Neural cell (in vitro differentiated cells): ENCODE measurements around the gene NR1H4. TPM values are rescaled to one million over a fixed set of nuclear protein-coding genes. Genes with fewer than 3 reads are reported as not detected.

Experiments
- H2AFZ ChIP-seq: fragments of 200-600, 300-800 bp; sonication (generic), shearing (Covaris generic); 2 replicates; pipeline ENCODE4 v1.6.0; 2014; ENCODE audit warnings: low read depth, mild to moderate bottlenecking, antibody characterized with exemption, low read length, moderate library complexity
- H3F3A ChIP-seq: fragments of 200-600 bp; shearing (Covaris generic); 2 replicates; pipeline ENCODE4 v1.6.1; 2016; ENCODE audit warnings: mild to moderate bottlenecking, moderate library complexity, mixed read lengths, antibody characterized with exemption, low read length; ENCODE audit not compliant: insufficient read depth, poor library complexity, severe bottlenecking
- H3K27ac ChIP-seq: fragments of 200-600, 300-800 bp; sonication (generic), shearing (Covaris generic); 2 replicates; pipeline ENCODE4 v1.5.1; 2014; ENCODE audit warnings: mild to moderate bottlenecking, low read length, moderate library complexity
- H3K27me3 ChIP-seq: fragments of 300-800, 200-600 bp; sonication (generic), shearing (Covaris generic); 2 replicates; pipeline ENCODE4 v1.6.0; 2014; ENCODE audit warnings: mild to moderate bottlenecking, low read depth, low read length, moderate library complexity; ENCODE audit not compliant: insufficient read depth
- H3K36me3 ChIP-seq: fragments of 300-800, 200-600 bp; sonication (generic), shearing (Covaris generic); 2 replicates; pipeline ENCODE4 v1.5.1; 2014; ENCODE audit warnings: mild to moderate bottlenecking, antibody characterized with exemption, low read length, moderate library complexity; ENCODE audit not compliant: insufficient read depth
- H3K4me2 ChIP-seq: fragments of 300-800, 200-600 bp; sonication (generic), shearing (Covaris generic); 2 replicates; pipeline ENCODE4 v1.6.0; 2014; ENCODE audit warnings: mild to moderate bottlenecking, low read length
- H3K4me3 ChIP-seq: fragments of 300-800, 200-600 bp; sonication (generic), shearing (Covaris generic); 2 replicates; pipeline ENCODE4 v1.5.1; 2014; ENCODE audit warnings: mild to moderate bottlenecking, low read length, moderate library complexity
- H3K79me2 ChIP-seq: fragments of 200-600 bp; shearing (Covaris generic); replicated peaks from 2 replicates; pipeline ENCODE4 v1.6.0; 2014; ENCODE audit warnings: mild to moderate bottlenecking, low read length, moderate library complexity; ENCODE audit not compliant: insufficient read depth
- H3K9ac ChIP-seq: fragments of 300-800, 200-600 bp; sonication (generic), shearing (Covaris generic); 2 replicates; pipeline ENCODE4 v1.6.1; 2016; ENCODE audit warnings: mild to moderate bottlenecking, low read length, mixed read lengths
- H3K9me2 ChIP-seq: fragments of 200-600 bp; shearing (Covaris generic); 2 replicates; pipeline ENCODE4 v1.6.1; 2016; ENCODE audit warnings: mild to moderate bottlenecking, low read length, mixed read lengths; ENCODE audit not compliant: insufficient read depth
- H3K9me3 ChIP-seq: fragments of 200-600, 300-800 bp; sonication (generic), shearing (Covaris generic); 2 replicates; pipeline ENCODE4 v1.6.1; 2016; ENCODE audit warnings: mild to moderate bottlenecking, mixed run types, low read length, moderate library complexity, mixed read lengths
- H4K20me1 ChIP-seq: fragments of 200-600 bp; shearing (Covaris generic); 2 replicates; pipeline ENCODE4 v1.6.1; 2016; ENCODE audit warnings: mild to moderate bottlenecking, mixed run types; ENCODE audit not compliant: insufficient read depth
- EP300 ChIP-seq: fragments of 450-650 bp; conservative IDR thresholded peaks from 2 replicates; pipeline ENCODE4 v1.6.1; 2014; ENCODE audit warnings: antibody characterized with exemption, mild to moderate bottlenecking, moderate library complexity; ENCODE audit not compliant: poor library complexity, severe bottlenecking
- EZH2 ChIP-seq: fragments of 200-600, 300-800 bp; shearing (Covaris generic), sonication (generic); IDR thresholded peaks from 2 replicates; pipeline ENCODE4 v1.6.1; 2014; ENCODE audit warnings: antibody characterized with exemption, low read length, borderline replicate concordance, mild to moderate bottlenecking; ENCODE audit not compliant: insufficient read depth, poor library complexity, severe bottlenecking
- MXI1 ChIP-seq: fragments of 450-650 bp; conservative IDR thresholded peaks from 2 replicates; pipeline ENCODE4 v1.6.1; 2014; ENCODE audit warnings: antibody characterized with exemption, mild to moderate bottlenecking; ENCODE audit not compliant: poor library complexity, severe bottlenecking
- POLR2AphosphoS5 ChIP-seq: IDR thresholded peaks from 2 replicates; pipeline ENCODE4 v1.6.1; 2012
- RAD21 ChIP-seq: fragments of 450-650 bp; conservative IDR thresholded peaks from 2 replicates; pipeline ENCODE4 v1.6.1; 2014; ENCODE audit warnings: antibody characterized with exemption, mild to moderate bottlenecking, moderate library complexity
- REST ChIP-seq: IDR thresholded peaks from 2 replicates; pipeline ENCODE4 v1.6.1; 2012; ENCODE audit warnings: borderline replicate concordance
- SMC3 ChIP-seq: fragments of 450-650 bp; conservative IDR thresholded peaks from 2 replicates; pipeline ENCODE4 v1.6.1; 2014; ENCODE audit warnings: antibody characterized with exemption, mild to moderate bottlenecking, moderate library complexity; ENCODE audit not compliant: poor library complexity
- TAF1 ChIP-seq: IDR thresholded peaks from 2 replicates; pipeline ENCODE4 v1.6.1; 2012; ENCODE audit warnings: low read depth
- polyA plus RNA-seq: library from polyadenylated mRNA; depleted of rRNA; stranded (reverse); fragments of >200 nt; gene quantifications from 2 replicates; pipeline ENCODE4 v1.2.3, GENCODE V29; 2014
- TF ChIP-seq, protein P1 (sequence below): fragments of 450-650 bp; IDR thresholded peaks from 2 replicates; pipeline ENCODE4 v1.5.1; 2014; ENCODE audit warnings: antibody characterized with exemption, mild to moderate bottlenecking, moderate library complexity; ENCODE audit not compliant: poor library complexity, severe bottlenecking

The NR1H4 gene
- polyA plus RNA-seq, 1 donor from 2014 or later, result not detected

GRCh38 chr12:100534625-100535227 is 61.1 kb downstream of the NR1H4 start:
- TF ChIP-seq EP300 (no peak), TAF1 (no peak), SMC3 (no peak)
- H3K27me3 ChIP-seq, result no peaks in the 10 kb centered on the region
- H2AFZ ChIP-seq, result no peak overlapping the region
- no peak overlapping the region for H3K4me2 ChIP-seq
- H3K4me3 ChIP-seq, result no peak overlapping the region
- no peaks in the 10 kb centered on the region for H4K20me1 ChIP-seq
- no peaks in the 10 kb centered on the region for H3K79me2 ChIP-seq
- H3K9me2 ChIP-seq, result no peaks in the 10 kb centered on the region
- no peaks in the 10 kb centered on the region for H3F3A ChIP-seq
- no peak overlapping the region for H3K9ac ChIP-seq
- no peak overlapping the region for H3K27ac ChIP-seq
- H3K36me3 ChIP-seq, result no peaks in the 10 kb centered on the region
- H3K9me3 ChIP-seq, result no peaks in the 10 kb centered on the region

- no peak overlapping the region for H3K4me2 ChIP-seq
- H3K27me3 ChIP-seq, result no peaks in the 10 kb centered on the region
- no peaks in the 10 kb centered on the region for H3K9me2 ChIP-seq
- H3K9ac ChIP-seq, result no peak overlapping the region
- no peaks in the 10 kb centered on the region for H3K9me3 ChIP-seq
- H3F3A ChIP-seq, result no peaks in the 10 kb centered on the region
- H4K20me1 ChIP-seq, result no peaks in the 10 kb centered on the region
- no peaks in the 10 kb centered on the region for H3K79me2 ChIP-seq
- no peak overlapping the region for H2AFZ ChIP-seq
- H3K36me3 ChIP-seq, result no peaks in the 10 kb centered on the region
- TF ChIP-seq TAF1 (no peak), EP300 (no peak), EZH2 (no peak), RAD21 (no peak), MXI1 (no peak), REST (no peak), SMC3 (no peak), POLR2AphosphoS5 (no peak)
- TF ChIP-seq, protein P1, sequence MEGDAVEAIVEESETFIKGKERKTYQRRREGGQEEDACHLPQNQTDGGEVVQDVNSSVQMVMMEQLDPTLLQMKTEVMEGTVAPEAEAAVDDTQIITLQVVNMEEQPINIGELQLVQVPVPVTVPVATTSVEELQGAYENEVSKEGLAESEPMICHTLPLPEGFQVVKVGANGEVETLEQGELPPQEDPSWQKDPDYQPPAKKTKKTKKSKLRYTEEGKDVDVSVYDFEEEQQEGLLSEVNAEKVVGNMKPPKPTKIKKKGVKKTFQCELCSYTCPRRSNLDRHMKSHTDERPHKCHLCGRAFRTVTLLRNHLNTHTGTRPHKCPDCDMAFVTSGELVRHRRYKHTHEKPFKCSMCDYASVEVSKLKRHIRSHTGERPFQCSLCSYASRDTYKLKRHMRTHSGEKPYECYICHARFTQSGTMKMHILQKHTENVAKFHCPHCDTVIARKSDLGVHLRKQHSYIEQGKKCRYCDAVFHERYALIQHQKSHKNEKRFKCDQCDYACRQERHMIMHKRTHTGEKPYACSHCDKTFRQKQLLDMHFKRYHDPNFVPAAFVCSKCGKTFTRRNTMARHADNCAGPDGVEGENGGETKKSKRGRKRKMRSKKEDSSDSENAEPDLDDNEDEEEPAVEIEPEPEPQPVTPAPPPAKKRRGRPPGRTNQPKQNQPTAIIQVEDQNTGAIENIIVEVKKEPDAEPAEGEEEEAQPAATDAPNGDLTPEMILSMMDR, result no peak
- no peak overlapping the region for H3K27ac ChIP-seq
- H3K4me3 ChIP-seq, result no peak overlapping the region
Observed at GRCh38 chr12:100539202-100539601, 65.5 kb downstream of the NR1H4 start.

DNA sequence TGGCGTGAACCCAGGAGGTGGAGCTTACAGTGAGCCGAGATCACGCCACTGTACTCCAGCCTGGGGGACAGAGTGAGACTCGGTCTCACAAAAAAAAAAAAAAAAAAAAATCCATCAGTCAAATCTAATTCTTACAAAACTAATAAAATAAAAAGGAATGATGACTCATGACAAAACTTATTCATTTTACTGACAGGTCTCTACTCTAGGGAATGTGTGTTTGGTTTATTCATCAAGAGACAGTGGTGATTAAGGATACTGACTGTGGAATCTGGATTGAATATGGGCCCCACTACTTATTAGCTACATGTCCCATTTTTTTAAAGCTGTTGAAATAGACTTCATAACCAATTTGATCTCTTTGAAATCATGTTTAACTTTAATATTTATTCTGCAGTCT is 70.5 kb downstream of the NR1H4 start:
- H3K4me3 ChIP-seq, result no peak overlapping the region
- H3K27me3 ChIP-seq, result no peaks in the 10 kb centered on the region
- no peak overlapping the region for H2AFZ ChIP-seq
- no peak overlapping the region for H3K9ac ChIP-seq
- no peaks in the 10 kb centered on the region for H3K9me2 ChIP-seq
- no peaks in the 10 kb centered on the region for H3K36me3 ChIP-seq
- H3K27ac ChIP-seq, result no peak overlapping the region
- H3K4me2 ChIP-seq, result no peak overlapping the region
- TF ChIP-seq TAF1 (no peak), SMC3 (no peak), MXI1 (no peak), EZH2 (no peak), EP300 (no peak), REST (no peak), POLR2AphosphoS5 (no peak), RAD21 (no peak)
- TF ChIP-seq, protein P1, result no peak
- H4K20me1 ChIP-seq, result no peaks in the 10 kb centered on the region
- H3K9me3 ChIP-seq, result no peaks in the 10 kb centered on the region
- H3K79me2 ChIP-seq, result no peaks in the 10 kb centered on the region
- H3F3A ChIP-seq, result no peaks in the 10 kb centered on the region
